Liver (tissue), 9 donors: ENCODE measurements around the gene SYNGR2. TPM values are rescaled to one million over a fixed set of nuclear protein-coding genes. Genes with fewer than 3 reads are reported as not detected.

Source experiments
- DNase-seq: peaks from one replicate; pipeline ENCODE4 v3.0.0-alpha.2; 2017; ENCODE audit warnings: low spot score
- H3K27ac ChIP-seq, 2 donors: one replicate each; pipeline ENCODE4 v1.7.0; 2013; ENCODE audit warnings: inconsistent platforms in 2 of 2, low read length in 2 of 2, control low read depth in 1 of 2, low read depth in 1 of 2, mild to moderate bottlenecking in 1 of 2
- H3K27me3 ChIP-seq, 4 donors: one replicate each; pipeline versions ENCODE4 v1.6.1 to v1.7.0; 2013; ENCODE audit warnings: low read length in 3 of 4, inconsistent platforms in 1 of 4, mild to moderate bottlenecking in 1 of 4, moderate library complexity in 1 of 4; ENCODE audit not compliant: control insufficient read depth in 4 of 4, insufficient read depth in 4 of 4
- H3K36me3 ChIP-seq, 4 donors: one replicate each; pipeline versions ENCODE4 v1.6.1 to v1.7.0; 2013; ENCODE audit warnings: low read length in 3 of 4, mild to moderate bottlenecking in 3 of 4, low read depth in 1 of 4, moderate library complexity in 1 of 4; ENCODE audit not compliant: control insufficient read depth in 4 of 4, insufficient read depth in 3 of 4
- H3K4me1 ChIP-seq, 4 donors: one replicate each; pipeline versions ENCODE4 v1.6.1 to v1.7.0; 2013; ENCODE audit warnings: low read length in 3 of 4, mild to moderate bottlenecking in 3 of 4, moderate library complexity in 1 of 4; ENCODE audit not compliant: control insufficient read depth in 4 of 4, insufficient read depth in 4 of 4
- H3K4me3 ChIP-seq, 3 donors: one replicate each; pipeline versions ENCODE4 v1.6.1 to v1.7.0; 2013; ENCODE audit warnings: low read length in 3 of 3, control low read depth in 1 of 3, low read depth in 1 of 3, mild to moderate bottlenecking in 1 of 3
- H3K9ac ChIP-seq, 2 donors: one replicate each; pipeline ENCODE4 v1.7.0; 2013; ENCODE audit warnings: low read length in 2 of 2, mild to moderate bottlenecking in 2 of 2, moderate library complexity in 2 of 2, control low read depth in 1 of 2, low read depth in 1 of 2
- H3K9me3 ChIP-seq, 4 donors: one replicate each; pipeline versions ENCODE4 v1.6.1 to v1.7.0; 2013; ENCODE audit warnings: low read length in 3 of 4; ENCODE audit not compliant: control insufficient read depth in 4 of 4
- FOXA1 ChIP-seq: IDR thresholded peaks from 2 replicates; pipeline ENCODE4 v1.6.1; 2016; ENCODE audit warnings: antibody characterized with exemption
- HNF4A ChIP-seq, 2 donors: conservative IDR thresholded peaks; 2 replicates each; pipeline ENCODE4 v1.6.1; 2016; ENCODE audit warnings: antibody characterized with exemption in 2 of 2, mild to moderate bottlenecking in 2 of 2
- JUND ChIP-seq, 2 donors: IDR thresholded peaks; 2 replicates each; pipeline ENCODE4 v1.6.1; 2016; ENCODE audit warnings: antibody characterized with exemption in 2 of 2
- NR2F2 ChIP-seq: IDR thresholded peaks from 2 replicates; pipeline ENCODE4 v1.6.1; 2016; ENCODE audit warnings: antibody characterized with exemption
- RAD21 ChIP-seq, 2 donors: IDR thresholded peaks; 2 replicates each; pipeline ENCODE4 v1.6.1; 2016; ENCODE audit warnings: antibody characterized with exemption in 2 of 2, mild to moderate bottlenecking in 2 of 2
- SP1 ChIP-seq: IDR thresholded peaks from 2 replicates; pipeline ENCODE4 v1.6.1; 2018; ENCODE audit warnings: antibody characterized with exemption, mild to moderate bottlenecking
- YY1 ChIP-seq: IDR thresholded peaks from 2 replicates; pipeline ENCODE4 v1.6.1; 2016; ENCODE audit warnings: antibody characterized with exemption, mild to moderate bottlenecking
- WGBS: extraction: QIAGEN DNeasy Blood & Tissue Kit; methylation state at CpG from one replicate; pipeline ENCODE4 v1.1.7; 2013; 5-methylcytosine and 5-hydroxymethylcytosine counted together
- polyA plus RNA-seq, 2 donors: library from polyadenylated mRNA; stranded (reverse) in 1 of 2; unstranded in 1 of 2; fragments of 200-250 nt in 1 of 2; fragments of >200 nt in 1 of 2; fragmentation: Nextera tagmentation in 1 of 2; extraction: Ambion mirVana in 1 of 2; gene quantifications; one replicate each; pipeline versions ENCODE4 v1.2.1 to v1.2.3, GENCODE V29; 2013 to 2015
- total RNA-seq, 2 donors: library from RNA; depleted of rRNA; stranded (reverse); fragments of >200 nt; gene quantifications; one replicate each; pipeline ENCODE4 v1.2.3, GENCODE V29; 2014
- TF ChIP-seq, protein P1 (sequence below): IDR thresholded peaks from 2 replicates; pipeline ENCODE4 v1.6.1; 2016; ENCODE audit warnings: antibody characterized with exemption, mild to moderate bottlenecking
- donor health status: healthy.
- donor health status: healthy.
- donor health status: healthy.
- donor health status: healthy.
- donor health status: healthy.

SYNGR2 gene
- total and polyA plus RNA-seq, 4 donors: 27.9 to 84.7 (median 55.2) TPM

- TF ChIP-seq, protein P1, sequence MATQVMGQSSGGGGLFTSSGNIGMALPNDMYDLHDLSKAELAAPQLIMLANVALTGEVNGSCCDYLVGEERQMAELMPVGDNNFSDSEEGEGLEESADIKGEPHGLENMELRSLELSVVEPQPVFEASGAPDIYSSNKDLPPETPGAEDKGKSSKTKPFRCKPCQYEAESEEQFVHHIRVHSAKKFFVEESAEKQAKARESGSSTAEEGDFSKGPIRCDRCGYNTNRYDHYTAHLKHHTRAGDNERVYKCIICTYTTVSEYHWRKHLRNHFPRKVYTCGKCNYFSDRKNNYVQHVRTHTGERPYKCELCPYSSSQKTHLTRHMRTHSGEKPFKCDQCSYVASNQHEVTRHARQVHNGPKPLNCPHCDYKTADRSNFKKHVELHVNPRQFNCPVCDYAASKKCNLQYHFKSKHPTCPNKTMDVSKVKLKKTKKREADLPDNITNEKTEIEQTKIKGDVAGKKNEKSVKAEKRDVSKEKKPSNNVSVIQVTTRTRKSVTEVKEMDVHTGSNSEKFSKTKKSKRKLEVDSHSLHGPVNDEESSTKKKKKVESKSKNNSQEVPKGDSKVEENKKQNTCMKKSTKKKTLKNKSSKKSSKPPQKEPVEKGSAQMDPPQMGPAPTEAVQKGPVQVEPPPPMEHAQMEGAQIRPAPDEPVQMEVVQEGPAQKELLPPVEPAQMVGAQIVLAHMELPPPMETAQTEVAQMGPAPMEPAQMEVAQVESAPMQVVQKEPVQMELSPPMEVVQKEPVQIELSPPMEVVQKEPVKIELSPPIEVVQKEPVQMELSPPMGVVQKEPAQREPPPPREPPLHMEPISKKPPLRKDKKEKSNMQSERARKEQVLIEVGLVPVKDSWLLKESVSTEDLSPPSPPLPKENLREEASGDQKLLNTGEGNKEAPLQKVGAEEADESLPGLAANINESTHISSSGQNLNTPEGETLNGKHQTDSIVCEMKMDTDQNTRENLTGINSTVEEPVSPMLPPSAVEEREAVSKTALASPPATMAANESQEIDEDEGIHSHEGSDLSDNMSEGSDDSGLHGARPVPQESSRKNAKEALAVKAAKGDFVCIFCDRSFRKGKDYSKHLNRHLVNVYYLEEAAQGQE: no peak
- no peak for TF ChIP-seq SP1
Observed at GRCh38 chr17:78210111-78210510, 41.7 kb downstream of the SYNGR2 start (continued).

DNA sequence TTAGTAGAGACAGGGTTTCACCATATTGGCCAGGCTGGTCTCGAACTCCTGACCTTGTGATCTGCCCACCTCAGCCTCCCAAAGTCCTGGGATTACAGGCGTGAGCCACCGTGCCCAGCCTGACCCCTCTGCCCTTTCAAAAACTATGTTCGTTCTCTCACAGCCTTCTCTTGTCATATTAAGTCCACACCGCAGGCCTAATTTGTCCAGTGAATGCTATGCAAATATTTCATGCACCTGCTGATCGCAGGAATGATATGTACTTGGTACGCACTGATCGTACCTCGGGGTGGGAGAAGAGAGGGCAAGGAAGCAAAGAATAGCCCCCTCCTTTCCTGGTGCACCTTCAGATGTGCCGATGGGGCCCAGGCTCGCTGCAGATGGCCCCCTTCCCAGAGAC lies 42.7 kb downstream of the SYNGR2 start:
- no peak overlapping the region for H3K27ac ChIP-seq
- H3K27me3 ChIP-seq: no peaks in the 10 kb centered on the region
- peaks cover 0 to 9% (median 5%) of the 10 kb centered on the region in 4 donors for H3K36me3 ChIP-seq
- peaks cover 4 to 8% (median 6%) of the 10 kb centered on the region in 4 donors for H3K4me1 ChIP-seq
- no peak overlapping the region for H3K4me3 ChIP-seq
- DNase-seq: no peak
- no peak overlapping the region for H3K9ac ChIP-seq
- no peak for TF ChIP-seq NR2F2
- 86% methylated on average over 11 of the region's 11 CpGs for WGBS
- no peaks in the 10 kb centered on the region for H3K9me3 ChIP-seq

GRCh38 chr17:78214016-78214705 lies 45.8 kb downstream of the SYNGR2 start, which contains the start of gene BIRC5:
Gene BIRC5, plus strand, starts transcription at chr17:78214253. Its CDS starts 64 bp downstream, at chr17:78214317.
- Histone ChIP-seq H3K27ac (no peak within 1 kb of the TSS), H3K9me3 (no peaks in the 10 kb centered on the region), H3K27me3 (no peaks in the 10 kb centered on the region), H3K4me1 (peaks cover 4 to 8% (median 6%) of the 10 kb centered on the region in 4 donors), H3K4me3 (peak within 1 kb of the TSS in 1 of 3 donors; percentile 32), H3K36me3 (no peaks in the 10 kb centered on the region), H3K9ac (no peak within 1 kb of the TSS)
- WGBS: 2% methylated on average over 60 of the region's 60 CpGs
- DNase-seq: peak; percentile 93
- TF ChIP-seq HNF4A (conservative IDR thresholded peaks at IDR 0.05): no peak
- TF ChIP-seq YY1: peak; percentile 66
- no peak for TF ChIP-seq FOXA1

GRCh38 chr17:78214706-78215061 lies 46.3 kb downstream of the SYNGR2 start:
- H3K4me3 ChIP-seq: peak overlapping the region in 1 of 3 donors; percentile 32
- H3K4me1 ChIP-seq: peaks cover 4 to 8% (median 6%) of the 10 kb centered on the region in 4 donors
- H3K9me3 ChIP-seq: no peaks in the 10 kb centered on the region
- no peak overlapping the region for H3K9ac ChIP-seq
- WGBS: 26% methylated on average over 5 of the region's 5 CpGs
- H3K27me3 ChIP-seq: no peaks in the 10 kb centered on the region
- H3K27ac ChIP-seq: no peak overlapping the region
- TF ChIP-seq RAD21 (IDR thresholded peaks at IDR 0.05) (no peak), JUND (IDR thresholded peaks at IDR 0.05) (no peak)
- no peak for DNase-seq
- H3K36me3 ChIP-seq: no peaks in the 10 kb centered on the region
